Progenitor cell of endocrine pancreas (in vitro differentiated cells): ENCODE results near the gene ARID1B. TPM values are rescaled to one million over a fixed set of nuclear protein-coding genes. Genes with fewer than 3 reads are reported as not detected.

Experiments
- DNase-seq: peaks from one replicate; pipeline ENCODE4 v3.0.0; 2021; ENCODE audit warnings: low spot score; ENCODE audit not compliant: unreplicated experiment
- H3K27ac Mint-ChIP-seq: 2 replicates; pipeline ENCODE4 v1.8.0; 2021; ENCODE audit warnings: mild to moderate bottlenecking, moderate library complexity, mixed read lengths
- H3K27me3 Mint-ChIP-seq: 2 replicates; pipeline ENCODE4 v1.8.0; 2021; ENCODE audit warnings: mixed read lengths
- H3K36me3 Mint-ChIP-seq: 2 replicates; pipeline ENCODE4 v1.8.0; 2022; ENCODE audit warnings: mixed read lengths; ENCODE audit not compliant: insufficient read depth
- H3K4me1 Mint-ChIP-seq: 2 replicates; pipeline ENCODE4 v1.8.0; 2021; ENCODE audit warnings: low read depth, mixed read lengths
- H3K4me3 Mint-ChIP-seq: 2 replicates; pipeline ENCODE4 v1.8.0; 2021; ENCODE audit warnings: low read depth, mild to moderate bottlenecking, moderate library complexity, mixed read lengths
- H3K9me3 Mint-ChIP-seq: 2 replicates; pipeline ENCODE4 v1.8.0; 2021; ENCODE audit warnings: low read depth, mixed read lengths
- total RNA-seq: library from RNA; stranded (reverse); gene quantifications from 2 replicates; pipeline ENCODE4 v1.2.1, GENCODE V29; 2021
- TF ChIP-seq, protein P1 (sequence below): fragments of 200-600 bp; sonication (generic); IDR thresholded peaks from one replicate; pipeline ENCODE4 v1.5.0; 2021; ENCODE audit warnings: antibody characterized with exemption, mild to moderate bottlenecking; ENCODE audit not compliant: unreplicated experiment

ARID1B gene
- total RNA-seq, 1 donor from 2014 or later, result 152 TPM

DNA sequence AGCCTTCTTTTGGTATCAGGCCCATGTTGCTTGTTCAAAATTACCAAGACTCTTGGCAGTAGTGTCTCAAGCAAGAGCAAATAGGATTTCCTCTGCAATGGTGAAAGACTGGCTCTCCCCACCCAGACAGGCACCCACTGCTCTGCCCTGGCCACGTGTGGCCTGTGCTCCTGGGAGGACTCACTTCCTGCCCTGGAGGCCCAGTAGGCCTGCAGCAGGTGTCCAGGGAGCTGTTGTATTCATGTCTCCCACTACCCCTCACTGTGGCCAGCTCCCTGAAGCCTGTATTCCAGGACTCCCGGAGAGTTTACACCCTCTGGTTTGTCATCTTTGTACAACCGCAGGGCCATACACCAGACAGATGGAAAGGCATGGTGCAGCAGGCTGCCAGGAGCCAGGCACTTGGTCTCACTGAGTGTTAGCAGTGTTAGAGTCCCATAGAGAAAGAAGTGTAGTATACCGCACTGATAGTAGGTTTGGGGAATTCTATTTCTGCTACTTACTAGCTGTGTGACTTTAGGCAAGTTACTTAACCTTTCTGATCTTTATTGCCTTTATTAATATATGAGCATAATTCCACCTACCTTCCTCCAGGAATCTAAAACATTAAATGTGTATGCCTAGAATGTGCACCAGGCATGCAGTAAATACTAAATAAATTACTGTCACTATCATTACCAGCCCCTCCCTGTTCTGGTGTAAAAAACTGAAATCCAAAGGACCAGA is 386.4 kb downstream of the ARID1B start:
- Mint-ChIP-seq H3K4me1 (peaks cover 18% of the 10 kb centered on the region), H3K9me3 (no peaks in the 10 kb centered on the region), H3K4me3 (no peak overlapping the region), H3K27me3 (no peaks in the 10 kb centered on the region), H3K27ac (no peak overlapping the region), H3K36me3 (peaks cover 15% of the 10 kb centered on the region)
- TF ChIP-seq, protein P1, sequence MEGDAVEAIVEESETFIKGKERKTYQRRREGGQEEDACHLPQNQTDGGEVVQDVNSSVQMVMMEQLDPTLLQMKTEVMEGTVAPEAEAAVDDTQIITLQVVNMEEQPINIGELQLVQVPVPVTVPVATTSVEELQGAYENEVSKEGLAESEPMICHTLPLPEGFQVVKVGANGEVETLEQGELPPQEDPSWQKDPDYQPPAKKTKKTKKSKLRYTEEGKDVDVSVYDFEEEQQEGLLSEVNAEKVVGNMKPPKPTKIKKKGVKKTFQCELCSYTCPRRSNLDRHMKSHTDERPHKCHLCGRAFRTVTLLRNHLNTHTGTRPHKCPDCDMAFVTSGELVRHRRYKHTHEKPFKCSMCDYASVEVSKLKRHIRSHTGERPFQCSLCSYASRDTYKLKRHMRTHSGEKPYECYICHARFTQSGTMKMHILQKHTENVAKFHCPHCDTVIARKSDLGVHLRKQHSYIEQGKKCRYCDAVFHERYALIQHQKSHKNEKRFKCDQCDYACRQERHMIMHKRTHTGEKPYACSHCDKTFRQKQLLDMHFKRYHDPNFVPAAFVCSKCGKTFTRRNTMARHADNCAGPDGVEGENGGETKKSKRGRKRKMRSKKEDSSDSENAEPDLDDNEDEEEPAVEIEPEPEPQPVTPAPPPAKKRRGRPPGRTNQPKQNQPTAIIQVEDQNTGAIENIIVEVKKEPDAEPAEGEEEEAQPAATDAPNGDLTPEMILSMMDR, result no peak
- DNase-seq, result no peak

DNA sequence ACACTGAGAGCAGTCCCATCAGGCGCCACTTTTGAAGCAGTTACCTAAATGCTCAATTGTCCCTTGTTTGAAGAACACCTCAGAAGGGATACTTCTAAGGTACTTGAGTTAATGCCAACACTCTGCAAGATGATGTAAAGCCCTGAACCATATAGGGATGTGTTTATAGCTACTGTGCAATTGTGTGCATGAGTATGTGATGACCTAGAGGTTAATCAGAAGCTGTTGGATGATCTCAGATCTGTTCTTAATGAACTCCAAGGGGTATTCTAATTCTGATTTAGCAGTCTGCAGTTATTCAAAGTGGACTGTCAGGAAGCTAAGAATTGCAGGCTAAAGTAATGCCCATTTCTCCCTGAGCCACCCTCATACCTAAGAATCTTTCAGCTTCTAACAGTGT is 387.8 kb downstream of the ARID1B start:
- no peak for DNase-seq
- peaks cover 18% of the 10 kb centered on the region for H3K36me3 Mint-ChIP-seq
- no peaks in the 10 kb centered on the region for H3K9me3 Mint-ChIP-seq
- H3K27ac Mint-ChIP-seq, result no peak overlapping the region
- no peaks in the 10 kb centered on the region for H3K27me3 Mint-ChIP-seq
- peaks cover 12% of the 10 kb centered on the region for H3K4me1 Mint-ChIP-seq
- H3K4me3 Mint-ChIP-seq, result no peak overlapping the region
- TF ChIP-seq, protein P1, result no peak

DNA sequence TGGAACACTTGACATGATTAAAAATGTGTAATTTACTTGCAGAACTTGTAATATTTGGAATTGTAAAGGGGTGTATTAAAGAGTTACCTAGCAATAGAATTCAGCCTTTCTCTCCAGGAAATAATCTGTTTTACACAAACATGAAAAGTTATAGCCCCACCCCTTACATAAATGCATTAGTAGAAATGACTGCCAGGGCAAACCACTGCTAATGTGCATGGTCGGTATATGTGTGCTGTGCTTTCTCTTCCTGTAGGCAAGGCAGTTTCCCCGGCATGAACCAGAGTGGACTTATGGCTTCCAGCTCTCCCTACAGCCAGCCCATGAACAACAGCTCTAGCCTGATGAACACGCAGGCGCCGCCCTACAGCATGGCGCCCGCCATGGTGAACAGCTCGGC is 389.6 kb downstream of the ARID1B start:
- Mint-ChIP-seq H3K4me3 (no peak overlapping the region), H3K36me3 (peaks cover 16% of the 10 kb centered on the region), H3K4me1 (peaks cover 3% of the 10 kb centered on the region), H3K27me3 (no peaks in the 10 kb centered on the region), H3K9me3 (no peaks in the 10 kb centered on the region), H3K27ac (no peak overlapping the region)
- no peak for DNase-seq
- TF ChIP-seq, protein P1, result no peak

DNA sequence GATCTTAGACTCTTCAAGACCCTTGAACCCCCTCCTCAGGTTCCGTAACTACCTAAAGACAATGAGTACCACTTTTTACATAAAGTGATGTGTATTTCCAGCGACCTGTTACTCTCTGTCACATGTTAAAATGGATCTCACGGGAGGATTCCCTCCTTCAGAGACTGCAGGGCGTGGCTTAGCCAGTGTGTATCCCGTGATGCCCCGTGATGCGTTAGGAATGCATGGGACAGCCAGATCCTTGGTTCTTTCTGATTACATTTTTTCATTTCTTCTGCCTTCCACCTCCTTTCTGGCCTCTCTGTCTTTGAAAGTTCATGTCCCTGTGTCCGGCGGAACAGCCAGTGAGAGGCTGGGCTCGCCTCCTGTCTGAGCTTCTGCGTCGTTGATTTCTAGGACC is 390.7 kb downstream of the ARID1B start:
- H3K27me3 Mint-ChIP-seq, result no peaks in the 10 kb centered on the region
- no peak overlapping the region for H3K4me3 Mint-ChIP-seq
- H3K4me1 Mint-ChIP-seq, result peaks cover 2% of the 10 kb centered on the region
- DNase-seq, result no peak
- no peaks in the 10 kb centered on the region for H3K9me3 Mint-ChIP-seq
- H3K27ac Mint-ChIP-seq, result no peak overlapping the region
- H3K36me3 Mint-ChIP-seq, result peaks cover 17% of the 10 kb centered on the region
- TF ChIP-seq, protein P1, result no peak

DNA sequence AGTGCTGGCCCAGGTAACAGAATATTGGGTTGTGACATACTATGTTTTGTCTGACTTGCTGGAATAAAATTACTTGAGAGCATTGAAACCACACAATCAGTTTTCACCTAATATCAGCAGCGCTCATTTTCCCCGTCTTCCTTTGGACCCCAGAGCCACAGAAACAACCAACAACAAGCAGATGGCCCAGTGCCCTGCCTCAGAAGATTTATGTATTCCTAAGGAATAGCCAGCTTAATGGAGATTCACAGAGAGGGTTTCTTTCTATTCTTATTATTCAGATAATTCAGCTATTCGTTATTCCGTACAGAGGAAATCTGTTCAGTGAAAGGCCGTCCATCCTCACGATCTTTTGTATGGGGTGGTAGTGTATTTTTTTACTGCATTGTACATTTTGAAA is 391.3 kb downstream of the ARID1B start:
- H3K36me3 Mint-ChIP-seq, result peaks cover 18% of the 10 kb centered on the region
- no peak for DNase-seq
- H3K27me3 Mint-ChIP-seq, result no peaks in the 10 kb centered on the region
- H3K9me3 Mint-ChIP-seq, result no peaks in the 10 kb centered on the region
- TF ChIP-seq, protein P1, result no peak
- H3K4me3 Mint-ChIP-seq, result no peak overlapping the region
- peaks cover 5% of the 10 kb centered on the region for H3K4me1 Mint-ChIP-seq
- no peak overlapping the region for H3K27ac Mint-ChIP-seq
